ENCODE data around the gene C19orf33.
"Not testable (repeated sequence)": the region's sequence is repeated elsewhere in the genome, so short reads cannot be mapped to it uniquely, and the experiment has no call there.

C19orf33 gene

DNA sequence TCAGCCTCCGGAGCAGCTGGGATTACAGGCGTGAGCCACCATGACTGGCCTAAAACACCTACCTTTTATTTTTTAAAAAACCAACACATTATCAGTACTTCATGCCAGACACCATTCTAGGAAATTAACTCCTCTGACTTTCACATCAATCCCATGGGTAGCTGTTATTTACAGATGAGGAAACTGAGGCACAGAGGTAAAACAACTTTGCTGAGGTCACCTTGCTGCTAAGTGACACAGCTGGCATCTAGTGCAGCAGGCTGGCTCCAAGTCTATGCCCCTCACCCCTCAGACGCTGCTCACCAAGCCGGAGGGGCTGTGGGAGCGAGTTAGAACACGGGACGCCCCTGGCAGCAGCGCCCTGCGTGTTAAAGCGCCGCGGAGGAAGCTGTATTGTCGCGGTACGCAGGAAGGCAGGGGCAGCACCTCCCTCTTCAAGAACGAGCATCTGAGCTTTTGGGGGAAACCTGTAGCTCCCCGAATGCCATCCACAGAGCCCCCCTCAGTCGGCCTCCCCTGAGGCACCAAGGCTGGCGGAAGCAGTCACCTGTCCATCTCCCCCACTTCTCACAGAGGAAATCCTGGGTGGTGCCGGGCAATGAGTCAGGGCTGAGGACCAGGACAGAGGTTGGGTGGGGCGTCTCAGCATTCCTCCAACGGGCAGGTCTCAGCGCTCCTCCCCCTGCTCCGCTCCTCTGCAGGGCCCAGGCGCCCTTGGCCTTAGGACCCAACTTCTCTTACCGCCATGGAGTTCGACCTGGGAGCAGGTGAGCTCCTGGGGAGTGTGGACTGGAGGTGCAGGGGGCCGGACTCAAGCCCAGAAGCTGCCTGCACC is at the start of gene C19orf33:
Gene C19orf33 (plus strand): TSS at position 735 of the 835 bp plus-strand sequence. CDS start 11 bp downstream, at position 746.
- no peak for DNase-seq (ENCODE audit: low read depth)

DNA sequence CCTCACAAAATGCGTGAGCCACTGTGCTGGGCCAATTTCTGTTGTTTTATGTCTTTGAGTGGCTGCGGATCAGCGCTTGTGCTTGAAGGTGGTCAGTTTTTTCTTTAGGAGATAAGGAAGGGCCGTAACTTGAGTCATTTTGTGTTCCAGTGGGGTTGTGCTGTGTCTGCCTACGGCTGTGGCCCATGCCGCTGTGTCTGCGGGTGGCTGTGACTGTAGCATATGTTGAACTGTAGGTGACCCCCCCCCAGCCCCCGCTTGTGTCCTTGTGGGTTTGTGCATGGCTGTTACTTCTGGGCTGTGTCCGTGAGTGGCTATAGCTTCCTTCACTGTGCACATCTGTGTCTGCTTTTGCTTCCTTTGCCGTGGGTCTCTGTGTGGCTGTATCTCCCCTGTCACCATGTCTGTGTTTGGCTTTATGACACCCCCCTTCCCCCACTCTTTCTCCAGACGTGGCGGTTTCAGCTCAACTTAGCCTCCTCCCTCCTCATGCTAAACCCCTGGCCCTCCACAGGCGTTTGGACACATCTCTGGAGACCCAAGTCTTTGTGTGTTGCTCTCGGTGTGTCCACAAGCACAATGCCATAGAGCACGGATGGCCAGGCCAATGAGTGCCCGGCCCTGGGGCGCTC is 48.6 kb upstream of the C19orf33 start:
- no peak for DNase-seq (ENCODE audit: low read depth)

GRCh38 chr19:38261942-38262341 is 42.1 kb upstream of the C19orf33 start:
- not testable (repeated sequence) for DNase-seq (ENCODE audit: low read depth)

DNA sequence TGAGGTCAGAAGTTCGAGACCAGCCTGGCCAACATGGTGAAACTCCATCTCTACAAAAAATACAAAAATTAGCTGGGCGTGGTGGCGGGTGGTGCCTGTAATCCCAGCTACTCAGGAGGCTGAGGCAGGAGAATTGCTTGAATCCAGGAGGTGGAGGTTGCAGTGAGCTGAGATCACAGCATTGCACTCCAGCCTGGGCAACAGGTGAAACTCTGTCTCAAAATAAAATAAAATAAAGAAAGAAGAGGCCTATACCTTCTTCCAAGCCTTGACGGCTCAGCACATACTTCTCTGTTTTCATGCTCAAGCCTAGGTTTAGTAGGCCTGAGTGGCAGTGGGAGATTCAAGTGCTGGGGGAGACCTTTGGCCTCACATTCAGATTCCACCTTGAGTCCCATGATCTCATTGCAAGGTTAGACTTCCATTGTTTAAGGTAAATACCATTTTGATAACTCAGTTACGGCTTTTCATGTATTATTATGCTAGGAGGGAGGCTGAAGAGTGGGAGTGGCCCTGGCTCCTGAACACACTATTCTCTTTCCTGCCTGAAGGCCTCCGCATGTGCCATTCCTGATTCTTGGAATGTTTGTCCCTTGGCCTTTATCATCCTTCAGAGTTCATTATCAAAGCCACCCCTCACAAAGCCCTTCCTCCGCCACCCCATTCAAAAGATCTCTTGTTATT is 41.3 kb upstream of the C19orf33 start:
- no peak for DNase-seq (ENCODE audit: low read depth)

DNA sequence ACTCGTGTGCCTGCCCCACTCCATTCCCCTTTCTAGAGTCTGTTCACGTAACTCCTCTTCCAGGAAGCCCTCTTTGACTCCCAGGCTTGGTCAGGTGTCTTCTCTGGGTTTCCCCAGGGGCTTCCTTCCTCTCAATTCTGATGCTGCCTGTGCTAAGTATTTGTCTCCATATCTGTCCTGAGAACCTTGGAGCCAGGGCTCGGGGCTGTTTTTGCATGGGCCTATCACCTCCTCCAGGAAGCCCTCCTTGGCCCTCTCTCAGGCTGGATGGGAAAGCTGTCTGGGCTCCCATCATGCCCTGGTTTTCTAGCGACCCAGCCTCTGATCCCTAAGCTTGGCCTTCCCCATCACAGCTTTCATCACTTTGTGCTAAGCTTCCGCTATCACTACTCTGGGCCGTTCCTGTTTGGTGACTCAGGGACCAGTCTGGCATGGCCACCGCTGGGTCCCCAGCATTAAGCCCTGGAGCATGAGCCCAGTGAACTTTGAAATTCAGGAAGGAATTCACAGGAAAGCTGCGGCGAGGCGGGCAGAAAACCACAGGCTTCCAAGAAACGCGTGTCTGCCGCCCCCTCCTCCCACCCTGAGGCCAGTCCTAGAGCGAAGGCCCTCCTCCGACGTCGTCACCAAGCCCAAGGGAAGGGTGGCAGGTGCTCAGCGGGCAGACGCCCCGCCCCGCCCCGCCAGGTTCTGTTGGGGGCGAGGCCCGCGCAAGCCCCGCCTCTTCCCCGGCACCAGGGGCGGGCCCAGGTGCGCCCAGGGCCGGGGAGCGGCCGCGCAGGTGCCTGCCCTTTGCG is 40.2 kb upstream of the C19orf33 start:
- no peak for DNase-seq (ENCODE audit: low read depth)

GRCh38 chr19:38264486-38265212 is 39.4 kb upstream of the C19orf33 start, which contains the start of gene SPINT2:
Gene SPINT2 (plus strand): TSS chr19:38264573. CDS start chr19:38264893, 320 bp downstream.
- DNase-seq (ENCODE audit: low read depth), result no peak

GRCh38 chr19:38265213-38265861 is 38.7 kb upstream of the C19orf33 start:
- no peak for DNase-seq (ENCODE audit: low read depth)

GRCh38 chr19:38265921-38266429 is 38.1 kb upstream of the C19orf33 start:
- no peak for DNase-seq (ENCODE audit: low read depth)

GRCh38 chr19:38266981-38267597 is 37.0 kb upstream of the C19orf33 start:
- no peak for DNase-seq (ENCODE audit: low read depth)

- no peak for DNase-seq (ENCODE audit: low read depth)
Observed at GRCh38 chr19:38267761-38268483, 36.1 kb upstream of the C19orf33 start.

DNA sequence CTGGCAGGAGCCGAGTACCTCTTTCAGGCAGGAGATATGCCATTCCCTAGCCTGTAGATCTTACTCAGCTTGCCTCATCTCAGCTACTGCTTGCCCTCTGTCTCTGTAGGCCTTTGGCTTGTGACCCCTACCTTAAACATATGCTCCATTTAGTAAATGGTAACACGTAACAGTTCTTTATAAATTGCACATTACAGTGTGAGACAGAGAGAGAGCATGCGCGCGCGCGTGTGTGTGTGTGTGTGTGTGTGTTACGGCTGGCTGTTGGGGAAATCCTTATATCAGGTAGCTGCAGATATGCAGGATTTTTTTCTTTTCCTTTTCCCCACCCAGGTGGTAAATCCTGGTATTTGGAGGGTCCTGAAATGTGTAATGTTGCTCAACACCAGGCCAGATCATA is 35.5 kb upstream of the C19orf33 start:
- DNase-seq (ENCODE audit: low read depth), result no peak

DNA sequence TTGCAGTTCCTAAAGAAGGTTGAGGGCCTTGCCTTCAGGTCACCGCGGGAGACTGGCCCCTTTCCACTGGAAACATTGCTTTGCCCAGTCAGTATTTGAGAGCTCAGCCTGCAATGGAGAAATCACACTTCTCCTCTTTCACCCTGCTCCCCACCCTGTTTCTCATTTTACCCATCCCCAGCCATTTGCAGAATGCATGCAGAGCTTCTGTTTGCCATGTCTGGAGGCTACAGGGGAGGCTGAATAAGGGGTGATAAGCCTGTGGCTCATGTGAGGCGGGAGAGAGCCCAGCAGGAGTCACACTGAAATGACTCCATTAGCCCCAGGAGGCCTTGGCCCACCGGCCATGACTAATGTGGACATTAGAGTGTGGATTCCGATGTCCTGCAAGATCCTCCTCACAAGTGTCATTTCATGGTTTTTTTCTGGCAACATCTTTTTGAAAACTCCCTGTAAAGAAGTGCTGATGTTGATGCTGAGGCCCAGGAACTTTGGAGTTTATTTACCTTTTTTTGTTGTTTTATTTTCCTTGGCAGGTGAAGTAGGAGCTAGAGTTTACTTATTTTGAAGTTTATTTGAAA is 33.4 kb upstream of the C19orf33 start:
- DNase-seq (ENCODE audit: low read depth), result no peak

DNA sequence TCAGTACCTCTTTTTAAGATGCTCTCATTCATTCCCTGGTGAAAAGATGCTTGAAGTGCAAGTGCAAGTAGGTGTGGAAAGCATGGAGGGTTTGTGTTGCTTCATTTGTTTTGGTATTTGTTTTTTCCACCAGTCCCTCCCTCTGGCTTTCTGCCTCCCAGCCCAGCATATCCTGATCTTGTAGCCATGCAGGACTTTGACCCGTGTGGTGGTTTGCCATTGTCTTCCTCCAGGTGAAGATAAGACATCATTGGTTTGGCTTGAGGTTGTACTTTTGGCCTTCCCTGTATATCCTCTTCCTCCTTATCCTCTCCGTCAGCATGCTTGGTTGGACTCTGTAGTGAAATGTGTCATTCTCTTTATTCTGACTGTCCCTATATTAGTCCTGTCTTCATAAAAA is 30.6 kb upstream of the C19orf33 start:
- no peak for DNase-seq (ENCODE audit: low read depth)

- DNase-seq (ENCODE audit: low read depth), result no peak
Observed at GRCh38 chr19:38274739-38275138, 29.3 kb upstream of the C19orf33 start.

DNA sequence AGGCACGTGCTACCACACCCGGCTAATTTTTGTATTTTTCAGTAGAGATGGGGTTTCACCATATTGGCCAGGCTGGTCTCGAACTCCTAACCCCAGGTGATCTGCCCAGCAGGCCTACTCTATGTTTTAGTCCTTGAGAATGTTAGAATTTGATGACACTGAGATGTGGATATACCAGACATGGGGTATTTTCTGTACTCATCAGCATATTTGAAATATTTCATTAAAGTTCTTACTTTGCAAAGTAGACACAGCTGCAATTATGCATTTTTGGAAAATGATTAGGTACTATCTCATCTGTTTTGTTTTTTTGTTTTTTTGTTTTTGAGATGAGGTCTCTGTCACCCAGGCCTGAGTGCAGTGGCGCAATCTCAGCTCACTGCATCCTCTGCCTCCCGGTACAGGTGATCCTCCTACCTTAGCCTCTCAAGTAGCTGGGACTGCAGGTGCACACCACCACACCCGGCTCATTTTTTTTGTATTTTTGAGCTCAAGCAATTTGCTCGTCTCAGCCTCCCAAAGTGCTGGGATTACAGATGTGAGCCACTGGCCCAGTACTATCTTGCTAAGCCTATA is 27.0 kb upstream of the C19orf33 start:
- no peak for DNase-seq (ENCODE audit: low read depth)

DNA sequence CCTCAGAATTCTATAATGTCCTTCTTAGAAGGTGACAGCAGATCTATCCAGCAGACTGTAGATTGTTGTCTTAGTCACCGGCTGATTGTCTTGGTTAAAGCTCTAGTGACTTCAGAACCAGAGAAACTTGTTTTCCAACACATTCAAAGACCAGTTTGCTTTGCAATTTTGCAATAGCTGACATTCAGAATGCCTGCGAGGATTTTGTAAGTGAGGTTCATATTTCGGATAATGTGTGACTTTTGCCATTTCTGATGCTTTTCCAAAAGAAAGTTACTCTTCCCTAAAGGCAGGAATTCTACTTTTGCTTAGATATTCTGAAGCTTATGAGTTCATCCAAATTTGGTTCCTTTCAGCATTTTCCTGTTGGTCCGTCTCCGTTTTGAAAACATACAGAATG is 26.5 kb upstream of the C19orf33 start:
- no peak for DNase-seq (ENCODE audit: low read depth)

- no peak for DNase-seq (ENCODE audit: low read depth)
Observed at GRCh38 chr19:38277969-38278680, 25.9 kb upstream of the C19orf33 start.

DNA sequence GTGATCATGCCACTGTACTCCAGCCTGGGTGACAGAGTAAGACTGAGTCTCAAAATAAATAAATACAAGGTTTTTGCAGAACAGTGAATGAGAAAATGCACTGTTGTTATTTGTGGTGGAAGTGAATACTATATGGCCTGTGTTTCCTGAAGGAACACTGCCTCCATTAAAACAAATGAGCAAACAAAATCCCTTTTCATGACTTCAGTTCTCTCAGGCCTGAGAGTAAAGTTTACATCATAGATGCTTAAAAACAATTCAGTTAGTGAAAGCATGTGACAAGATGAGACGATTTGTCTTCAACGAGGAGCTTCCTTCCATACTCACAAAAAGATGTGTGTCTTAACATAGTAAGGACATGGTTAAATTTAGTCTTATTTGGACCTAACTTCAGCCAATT is 25.3 kb upstream of the C19orf33 start:
- DNase-seq (ENCODE audit: low read depth), result no peak
